Neural progenitor cell (in vitro differentiated cells): ENCODE data around the gene GATC. TPM values are rescaled to one million over a fixed set of nuclear protein-coding genes. Genes with fewer than 3 reads are reported as not detected.

Experiments used
- DNase-seq: peaks from one replicate; pipeline ENCODE4 v3.0.0-alpha.2; 2016; ENCODE audit warnings: low spot score
- H2AFZ ChIP-seq: fragments of 200-600 bp; sonication (generic); replicated peaks from 2 replicates; pipeline ENCODE4 v1.6.1; 2016; ENCODE audit warnings: antibody characterized with exemption
- H3F3A ChIP-seq: fragments of 200-600 bp; sonication (generic); 2 replicates; pipeline ENCODE4 v1.6.1; 2016; ENCODE audit warnings: antibody characterized with exemption, low read depth
- H3K27ac ChIP-seq: fragments of 200-600 bp; sonication (generic); 2 replicates; pipeline ENCODE4 v1.5.1; 2016; ENCODE audit warnings: mild to moderate bottlenecking
- H3K27me3 ChIP-seq: fragments of 200-600 bp; sonication (generic); 2 replicates; pipeline ENCODE4 v1.6.1; 2016; ENCODE audit warnings: mild to moderate bottlenecking, moderate library complexity
- H3K36me3 ChIP-seq: fragments of 200-600 bp; sonication (generic); 2 replicates; pipeline ENCODE4 v1.5.1; 2016
- H3K4me1 ChIP-seq: fragments of 200-600 bp; sonication (generic); 2 replicates; pipeline ENCODE4 v1.6.1; 2016; ENCODE audit warnings: mixed run types
- H3K4me2 ChIP-seq: fragments of 200-600 bp; sonication (generic); 2 replicates; pipeline ENCODE4 v1.6.1; 2016
- H3K4me3 ChIP-seq: fragments of 200-600 bp; sonication (generic); 2 replicates; pipeline ENCODE4 v1.5.1; 2016
- H3K79me2 ChIP-seq: fragments of 200-600 bp; sonication (generic); 2 replicates; pipeline ENCODE4 v1.6.1; 2016; ENCODE audit warnings: low read depth
- H3K9ac ChIP-seq: fragments of 200-600 bp; sonication (generic); 2 replicates; pipeline ENCODE4 v1.6.1; 2016
- H3K9me3 ChIP-seq: fragments of 200-600 bp; sonication (generic); 2 replicates; pipeline ENCODE4 v1.5.1; 2016; ENCODE audit warnings: low read depth
- H4K20me1 ChIP-seq: fragments of 200-600 bp; sonication (generic); 2 replicates; pipeline ENCODE4 v1.6.1; 2016; ENCODE audit warnings: low read depth
- H3K27ac Mint-ChIP-seq: 3 replicates; pipeline ENCODE4 v1.8.0; 2021; ENCODE audit warnings: mixed read lengths
- H3K27me3 Mint-ChIP-seq: 2 replicates; pipeline ENCODE4 v1.8.0; 2022; ENCODE audit warnings: low read depth, mild to moderate bottlenecking, inconsistent platforms, moderate library complexity, mixed read lengths; ENCODE audit not compliant: insufficient read depth
- H3K36me3 Mint-ChIP-seq: 3 replicates; pipeline ENCODE4 v1.8.0; 2021; ENCODE audit warnings: mixed read lengths
- H3K4me1 Mint-ChIP-seq: 3 replicates; pipeline ENCODE4 v1.8.0; 2021; ENCODE audit warnings: mixed read lengths
- H3K4me3 Mint-ChIP-seq: 3 replicates; pipeline ENCODE4 v1.8.0; 2021; ENCODE audit warnings: mild to moderate bottlenecking, moderate library complexity, mixed read lengths
- H3K9me3 Mint-ChIP-seq: 3 replicates; pipeline ENCODE4 v1.8.0; 2020; ENCODE audit warnings: mixed read lengths
- CTCF ChIP-seq: fragments of 200-600 bp; sonication (generic); IDR thresholded peaks from 2 replicates; pipeline ENCODE4 v1.5.1; 2017; ENCODE audit warnings: antibody characterized with exemption, mild to moderate bottlenecking
- EZH2 ChIP-seq: fragments of 200-600 bp; sonication (generic); IDR thresholded peaks from 2 replicates; pipeline ENCODE4 v1.6.1; 2017; ENCODE audit warnings: antibody characterized with exemption, mild to moderate bottlenecking, moderate library complexity
- EZH2phosphoT487 ChIP-seq: fragments of 200-600 bp; sonication (generic); IDR thresholded peaks from 2 replicates; pipeline ENCODE4 v1.6.1; 2017; ENCODE audit warnings: antibody characterized with exemption
- total RNA-seq: library from RNA; depleted of rRNA; stranded (reverse); fragments of >200 nt; gene quantifications from 2 replicates; pipeline ENCODE4 v1.2.3, GENCODE V29; 2015; ENCODE audit warnings: low replicate concordance

Gene GATC
- total RNA-seq, 1 donor from 2014 or later = 29.1 TPM

- Mint-ChIP-seq H3K27me3 (peaks cover 12% of the 10 kb centered on the region), H3K36me3 (no peaks in the 10 kb centered on the region), H3K9me3 (no peaks in the 10 kb centered on the region), H3K4me3 (no peak overlapping the region), H3K4me1 (peaks cover 37% of the 10 kb centered on the region), H3K27ac (peak overlapping the region; percentile 81)
- Histone ChIP-seq H3K27me3 (no peaks in the 10 kb centered on the region), H3K27ac (peak overlapping the region; percentile 18), H3K4me2 (no peak overlapping the region), H2AFZ (no peak overlapping the region), H4K20me1 (no peaks in the 10 kb centered on the region), H3K9me3 (no peaks in the 10 kb centered on the region), H3K79me2 (no peaks in the 10 kb centered on the region), H3K4me1 (peaks cover 16% of the 10 kb centered on the region), H3K9ac (no peak overlapping the region), H3K36me3 (no peaks in the 10 kb centered on the region), H3F3A (peaks cover 32% of the 10 kb centered on the region), H3K4me3 (no peak overlapping the region)
- TF ChIP-seq EZH2phosphoT487 (no peak), EZH2 (no peak), CTCF (no peak)
- DNase-seq = no peak
These were observed 40.2 kb upstream of the GATC start for GRCh38 chr12:120406069-120406468.

DNA sequence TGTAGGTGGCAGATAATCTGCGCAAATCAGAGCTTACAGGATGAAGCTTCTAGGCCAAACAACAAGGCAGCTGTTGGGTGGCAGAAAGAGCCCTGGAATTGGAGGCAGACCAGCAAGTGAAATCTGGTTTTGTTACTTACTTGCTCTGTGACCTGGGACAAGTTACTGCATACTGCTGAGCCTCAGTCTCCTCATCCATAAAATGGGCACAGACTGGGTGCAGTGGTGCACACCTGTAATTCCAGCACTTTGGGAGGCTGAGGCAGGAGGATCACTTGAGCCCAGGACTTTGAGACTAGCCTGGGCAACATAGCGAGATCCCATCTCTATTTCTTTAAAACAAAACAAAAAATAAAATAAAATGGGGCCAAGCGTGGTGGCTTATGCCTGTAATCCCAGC, 39.7 kb upstream of the GATC start:
- Mint-ChIP-seq H3K36me3 (no peaks in the 10 kb centered on the region), H3K9me3 (no peaks in the 10 kb centered on the region), H3K4me1 (peaks cover 37% of the 10 kb centered on the region), H3K27me3 (peaks cover 11% of the 10 kb centered on the region), H3K27ac (peak overlapping the region; percentile 81), H3K4me3 (no peak overlapping the region)
- H3K79me2 ChIP-seq = no peaks in the 10 kb centered on the region
- no peaks in the 10 kb centered on the region for H3K27me3 ChIP-seq
- DNase-seq = no peak
- no peaks in the 10 kb centered on the region for H3K9me3 ChIP-seq
- no peak overlapping the region for H2AFZ ChIP-seq
- no peak for TF ChIP-seq EZH2phosphoT487
- no peak for TF ChIP-seq CTCF
- TF ChIP-seq EZH2 = no peak
- no peak overlapping the region for H3K4me2 ChIP-seq
- peaks cover 31% of the 10 kb centered on the region for H3F3A ChIP-seq
- H3K9ac ChIP-seq = no peak overlapping the region
- H3K36me3 ChIP-seq = no peaks in the 10 kb centered on the region
- no peaks in the 10 kb centered on the region for H4K20me1 ChIP-seq
- H3K4me1 ChIP-seq = peaks cover 16% of the 10 kb centered on the region
- H3K4me3 ChIP-seq = no peak overlapping the region
- H3K27ac ChIP-seq = peak overlapping the region; percentile 18

DNA sequence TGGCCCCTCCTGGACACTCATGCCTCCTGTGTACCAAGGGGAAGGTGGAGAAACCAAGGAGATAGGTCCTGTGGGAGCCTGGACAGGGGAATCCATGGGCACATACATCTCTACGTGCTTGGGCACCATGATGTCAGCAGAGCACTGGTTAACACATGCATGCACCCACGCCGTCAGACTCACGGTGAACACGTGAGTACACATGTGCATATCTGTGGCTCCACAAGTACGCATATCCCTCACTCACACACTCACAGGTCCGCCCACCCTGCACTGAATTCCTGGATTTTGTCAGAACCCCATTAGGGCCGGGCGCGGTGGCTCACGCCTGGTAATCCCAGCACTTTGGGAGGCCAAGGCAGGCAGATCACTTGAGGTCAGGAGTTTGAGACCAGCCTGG, 37.5 kb upstream of the GATC start:
- Mint-ChIP-seq H3K27me3 (peaks cover 2% of the 10 kb centered on the region), H3K4me3 (no peak overlapping the region)

More for the DNA sequence above, 37.5 kb upstream of the GATC start:
- Histone ChIP-seq H3K79me2 (no peaks in the 10 kb centered on the region), H3K4me2 (no peak overlapping the region), H3K4me1 (peaks cover 16% of the 10 kb centered on the region), H3K27me3 (no peaks in the 10 kb centered on the region), H3K9ac (no peak overlapping the region), H2AFZ (no peak overlapping the region), H3F3A (peaks cover 30% of the 10 kb centered on the region), H3K4me3 (no peak overlapping the region), H3K27ac (no peak overlapping the region), H4K20me1 (no peaks in the 10 kb centered on the region), H3K36me3 (no peaks in the 10 kb centered on the region), H3K9me3 (no peaks in the 10 kb centered on the region)
- TF ChIP-seq EZH2phosphoT487 = no peak
- TF ChIP-seq CTCF = no peak
- TF ChIP-seq EZH2 = no peak
- DNase-seq = no peak
- Mint-ChIP-seq H3K4me1 (peaks cover 29% of the 10 kb centered on the region), H3K36me3 (no peaks in the 10 kb centered on the region), H3K27ac (no peak overlapping the region), H3K9me3 (no peaks in the 10 kb centered on the region)
